HL-60 (cell line): ENCODE results near the gene SHROOM3.
"Not testable (repeated sequence)": the region's sequence is repeated elsewhere in the genome, so short reads cannot be mapped to it uniquely, and the experiment has no call there.

Experiments used
- DNase-seq, 2 experiments: peaks; one replicate each; pipeline ENCODE4 v3.0.0-alpha.2; 2010 to 2020; ENCODE audit warnings: low read depth in 1 of 2, low spot score in 1 of 2
- H3K27ac ChIP-seq: fragments of 250-450 bp; sonication (Bioruptor Pico); replicated peaks from 2 replicates; pipeline ENCODE4 v1.5.1; 2020; ENCODE audit warnings: mild to moderate bottlenecking, moderate library complexity
- H3K27me3 ChIP-seq: fragments of 250-450 bp; sonication (Bioruptor Pico); 2 replicates; pipeline ENCODE4 v1.5.1; 2021; ENCODE audit warnings: mild to moderate bottlenecking, moderate library complexity; ENCODE audit not compliant: insufficient read depth, poor library complexity, severe bottlenecking
- H3K4me3 ChIP-seq: replicated peaks from 2 replicates; pipeline ENCODE4 v1.5.1; 2011; ENCODE audit warnings: mild to moderate bottlenecking, control low read depth, low read length; ENCODE audit not compliant: insufficient read depth
- GABPA ChIP-seq: IDR thresholded peaks from 2 replicates; pipeline ENCODE4 v1.6.1; 2012; ENCODE audit warnings: low read depth
- POLR2AphosphoS5 ChIP-seq: IDR thresholded peaks from 2 replicates; pipeline ENCODE4 v1.6.1; 2012; ENCODE audit warnings: low read depth
- SPI1 ChIP-seq: IDR thresholded peaks from 2 replicates; pipeline ENCODE4 v1.6.1; 2012; ENCODE audit warnings: low read depth, mild to moderate bottlenecking, borderline replicate concordance
- TF ChIP-seq, protein P1 (sequence below): IDR thresholded peaks from 2 replicates; pipeline ENCODE4 v1.6.1; 2012; ENCODE audit warnings: low read depth; ENCODE audit not compliant: insufficient replicate concordance
- TF ChIP-seq, protein P2 (sequence below): IDR thresholded peaks from one replicate; pipeline ENCODE4 v1.5.1; 2011; ENCODE audit warnings: low read length, control low read depth, inconsistent platforms; ENCODE audit not compliant: insufficient read depth

Gene SHROOM3

DNA sequence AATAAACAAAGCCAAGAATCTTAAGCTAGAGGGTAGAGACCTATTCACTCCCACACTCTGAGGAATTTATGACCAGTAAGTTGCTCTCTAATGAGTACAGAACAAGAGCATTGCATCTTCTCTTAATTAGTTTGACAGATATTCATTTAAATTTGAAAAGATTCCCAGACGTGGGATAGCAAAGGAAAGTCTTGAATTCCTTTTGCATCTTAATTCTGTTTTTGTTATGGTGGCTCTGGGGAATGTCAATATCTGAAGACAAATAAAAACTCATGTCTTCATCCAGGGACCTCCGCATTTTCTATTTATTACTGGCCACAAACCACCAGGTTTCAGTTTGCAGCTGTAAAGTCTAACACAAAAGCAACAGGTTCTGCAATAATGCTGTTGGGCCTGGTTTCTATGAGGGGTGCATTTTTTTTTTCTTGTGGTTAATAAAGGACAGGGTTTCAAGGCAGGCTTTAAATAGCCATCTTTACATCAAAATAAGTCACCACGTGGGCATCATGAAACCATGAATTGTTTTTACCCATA, 172.3 kb downstream of the SHROOM3 start:
- TF ChIP-seq SPI1 (no peak), GABPA (no peak), POLR2AphosphoS5 (no peak)
- TF ChIP-seq, protein P1, sequence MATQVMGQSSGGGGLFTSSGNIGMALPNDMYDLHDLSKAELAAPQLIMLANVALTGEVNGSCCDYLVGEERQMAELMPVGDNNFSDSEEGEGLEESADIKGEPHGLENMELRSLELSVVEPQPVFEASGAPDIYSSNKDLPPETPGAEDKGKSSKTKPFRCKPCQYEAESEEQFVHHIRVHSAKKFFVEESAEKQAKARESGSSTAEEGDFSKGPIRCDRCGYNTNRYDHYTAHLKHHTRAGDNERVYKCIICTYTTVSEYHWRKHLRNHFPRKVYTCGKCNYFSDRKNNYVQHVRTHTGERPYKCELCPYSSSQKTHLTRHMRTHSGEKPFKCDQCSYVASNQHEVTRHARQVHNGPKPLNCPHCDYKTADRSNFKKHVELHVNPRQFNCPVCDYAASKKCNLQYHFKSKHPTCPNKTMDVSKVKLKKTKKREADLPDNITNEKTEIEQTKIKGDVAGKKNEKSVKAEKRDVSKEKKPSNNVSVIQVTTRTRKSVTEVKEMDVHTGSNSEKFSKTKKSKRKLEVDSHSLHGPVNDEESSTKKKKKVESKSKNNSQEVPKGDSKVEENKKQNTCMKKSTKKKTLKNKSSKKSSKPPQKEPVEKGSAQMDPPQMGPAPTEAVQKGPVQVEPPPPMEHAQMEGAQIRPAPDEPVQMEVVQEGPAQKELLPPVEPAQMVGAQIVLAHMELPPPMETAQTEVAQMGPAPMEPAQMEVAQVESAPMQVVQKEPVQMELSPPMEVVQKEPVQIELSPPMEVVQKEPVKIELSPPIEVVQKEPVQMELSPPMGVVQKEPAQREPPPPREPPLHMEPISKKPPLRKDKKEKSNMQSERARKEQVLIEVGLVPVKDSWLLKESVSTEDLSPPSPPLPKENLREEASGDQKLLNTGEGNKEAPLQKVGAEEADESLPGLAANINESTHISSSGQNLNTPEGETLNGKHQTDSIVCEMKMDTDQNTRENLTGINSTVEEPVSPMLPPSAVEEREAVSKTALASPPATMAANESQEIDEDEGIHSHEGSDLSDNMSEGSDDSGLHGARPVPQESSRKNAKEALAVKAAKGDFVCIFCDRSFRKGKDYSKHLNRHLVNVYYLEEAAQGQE: no peak
- TF ChIP-seq, protein P2, sequence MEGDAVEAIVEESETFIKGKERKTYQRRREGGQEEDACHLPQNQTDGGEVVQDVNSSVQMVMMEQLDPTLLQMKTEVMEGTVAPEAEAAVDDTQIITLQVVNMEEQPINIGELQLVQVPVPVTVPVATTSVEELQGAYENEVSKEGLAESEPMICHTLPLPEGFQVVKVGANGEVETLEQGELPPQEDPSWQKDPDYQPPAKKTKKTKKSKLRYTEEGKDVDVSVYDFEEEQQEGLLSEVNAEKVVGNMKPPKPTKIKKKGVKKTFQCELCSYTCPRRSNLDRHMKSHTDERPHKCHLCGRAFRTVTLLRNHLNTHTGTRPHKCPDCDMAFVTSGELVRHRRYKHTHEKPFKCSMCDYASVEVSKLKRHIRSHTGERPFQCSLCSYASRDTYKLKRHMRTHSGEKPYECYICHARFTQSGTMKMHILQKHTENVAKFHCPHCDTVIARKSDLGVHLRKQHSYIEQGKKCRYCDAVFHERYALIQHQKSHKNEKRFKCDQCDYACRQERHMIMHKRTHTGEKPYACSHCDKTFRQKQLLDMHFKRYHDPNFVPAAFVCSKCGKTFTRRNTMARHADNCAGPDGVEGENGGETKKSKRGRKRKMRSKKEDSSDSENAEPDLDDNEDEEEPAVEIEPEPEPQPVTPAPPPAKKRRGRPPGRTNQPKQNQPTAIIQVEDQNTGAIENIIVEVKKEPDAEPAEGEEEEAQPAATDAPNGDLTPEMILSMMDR: no peak
- DNase-seq: no peak
- Histone ChIP-seq H3K27ac (no peak overlapping the region), H3K27me3 (no peaks in the 10 kb centered on the region), H3K4me3 (no peak overlapping the region)

DNA sequence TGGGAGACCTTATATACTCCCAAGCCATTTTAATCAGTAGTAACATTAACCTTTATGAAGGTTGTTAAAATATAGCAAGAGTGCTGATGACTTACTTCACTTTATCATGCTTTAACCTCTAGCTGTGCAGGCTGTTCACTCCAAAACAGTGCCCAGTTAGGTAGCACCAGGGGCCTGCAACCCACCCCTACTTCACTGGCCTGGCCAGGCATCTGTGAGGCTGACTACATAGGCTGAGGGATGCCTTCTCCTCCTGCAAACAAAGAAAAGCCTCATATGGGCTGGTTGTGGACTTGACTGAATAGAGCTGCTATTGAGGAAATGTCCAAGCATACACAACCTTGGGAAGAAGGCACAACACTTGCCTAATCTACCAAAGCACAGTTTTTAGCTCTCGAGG, 172.8 kb downstream of the SHROOM3 start:
- Histone ChIP-seq H3K27ac (no peak overlapping the region), H3K4me3 (no peak overlapping the region)
- no peak for DNase-seq

DNA sequence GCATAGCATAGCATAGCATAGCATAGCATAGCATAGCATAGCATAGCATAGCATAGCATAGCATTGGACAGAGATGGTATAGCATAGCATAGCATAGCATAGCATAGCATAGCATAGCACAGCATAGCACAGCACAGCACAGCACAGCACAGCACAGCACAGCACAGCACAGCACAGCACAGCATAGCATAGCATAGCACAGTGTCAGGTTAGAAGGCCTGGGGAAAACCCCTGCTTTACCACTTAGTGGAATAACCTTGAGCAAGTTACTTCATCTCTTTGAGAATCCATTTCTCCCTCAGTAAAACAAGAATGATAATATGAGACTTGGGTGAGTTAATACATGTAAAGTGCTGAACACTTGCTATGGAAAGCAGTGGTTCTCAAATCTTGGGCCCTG, 173.5 kb downstream of the SHROOM3 start:
- not testable (repeated sequence) for DNase-seq, H3K27me3 ChIP-seq, H3K27ac ChIP-seq, H3K4me3 ChIP-seq

More for the DNA sequence above, 172.8 kb downstream of the SHROOM3 start:
- no peaks in the 10 kb centered on the region for H3K27me3 ChIP-seq
- TF ChIP-seq, protein P2: no peak
- no peak for TF ChIP-seq POLR2AphosphoS5
- TF ChIP-seq, protein P1: no peak
- no peak for TF ChIP-seq SPI1
- TF ChIP-seq GABPA: no peak

DNA sequence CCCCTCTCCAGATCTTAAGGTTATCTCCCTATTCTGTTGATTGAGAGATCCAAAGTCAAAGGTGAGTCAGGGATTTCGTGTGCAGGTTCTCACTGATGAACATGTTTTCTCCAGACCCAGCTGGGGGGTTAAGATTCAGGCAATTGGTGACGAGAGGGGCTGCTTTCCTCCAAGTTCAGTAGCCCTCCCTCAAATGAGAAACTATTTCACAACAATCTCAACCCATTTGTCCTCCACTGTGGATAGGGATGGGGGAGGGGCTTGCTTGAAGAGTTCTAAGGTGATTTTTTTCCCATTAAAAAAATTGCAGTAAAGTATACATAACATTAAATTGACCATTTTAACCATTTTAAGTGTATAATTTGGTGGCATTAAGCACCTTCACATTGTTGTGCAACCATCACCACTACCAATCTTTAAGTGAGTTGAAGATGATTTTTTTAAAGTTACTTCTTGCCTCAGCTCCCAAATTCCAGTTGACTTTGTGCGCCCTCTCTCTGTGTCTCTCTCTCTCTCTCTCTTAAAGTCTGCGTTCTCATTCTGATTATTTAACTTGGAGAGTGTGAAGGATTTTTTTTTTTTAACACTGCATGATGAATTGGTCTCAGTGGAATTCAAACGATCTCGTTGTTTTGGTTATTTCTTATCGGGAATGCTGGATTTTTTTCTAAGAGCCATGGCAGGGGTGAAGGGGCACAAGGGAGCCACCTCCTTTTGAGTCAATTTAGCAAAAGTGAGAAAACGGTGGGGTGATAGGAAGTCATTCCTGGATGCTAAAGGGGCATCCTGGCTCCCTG, 175.9 kb downstream of the SHROOM3 start:
- TF ChIP-seq, protein P1: no peak
- no peak for TF ChIP-seq GABPA
- no peak for TF ChIP-seq POLR2AphosphoS5
- TF ChIP-seq SPI1: no peak
- Histone ChIP-seq H3K27ac (no peak overlapping the region), H3K27me3 (no peaks in the 10 kb centered on the region), H3K4me3 (no peak overlapping the region)
- DNase-seq: no peak
